PC-9 (cell line): Measurements from ENCODE around the gene LRRC74A. TPM values are rescaled to one million over a fixed set of nuclear protein-coding genes. Genes with fewer than 3 reads are reported as not detected.

Experiments
- BruUV-seq: library from RNA; stranded (reverse); fragments of 400-500 nt; replicated peaks from 2 replicates; lab custom pipeline; 2021; lab: Mats Ljungman, UMichigan
- CTCF ChIA-PET: fragments of 300-600 bp; sonication (Branson Sonifier 250); formaldehyde crosslinking; loops from one replicate; lab custom pipeline; 2022; ENCODE audit warnings: antibody characterized with exemption; lab: Charles Lee
- POLR2A ChIA-PET: fragments of 300-600 bp; sonication (Branson Sonifier 250); formaldehyde crosslinking; loops from one replicate; lab custom pipeline; 2022; ENCODE audit warnings: antibody characterized with exemption; ENCODE audit not compliant: unreplicated experiment; lab: Charles Lee
- DNase-seq, 2 experiments: peaks; one replicate each; pipeline versions ENCODE4 v3.0.0 to v3.0.0-alpha.2; 2015 to 2022; ENCODE audit warnings: mixed read lengths in 1 of 2
- H2AFZ ChIP-seq: fragments of 200-600 bp; sonication (generic); 2 replicates; pipeline ENCODE4 v1.8.1; 2017; ENCODE audit warnings: antibody characterized with exemption
- H3F3A ChIP-seq: fragments of 200-600 bp; sonication (generic); 2 replicates; pipeline ENCODE4 v1.8.1; 2017; ENCODE audit warnings: antibody characterized with exemption, mild to moderate bottlenecking, low read depth; ENCODE audit not compliant: insufficient read depth
- H3K27ac ChIP-seq: fragments of 200-600 bp; sonication (generic); 2 replicates; pipeline ENCODE4 v1.6.1; 2016; ENCODE audit warnings: mixed run types
- H3K27me3 ChIP-seq: fragments of 200-600 bp; sonication (generic); 2 replicates; pipeline ENCODE4 v1.6.1; 2016; ENCODE audit warnings: low read depth, mixed run types; ENCODE audit not compliant: insufficient read depth
- H3K36me3 ChIP-seq: fragments of 200-600 bp; sonication (generic); 2 replicates; pipeline ENCODE4 v1.6.1; 2016; ENCODE audit warnings: low read depth, mixed run types
- H3K4me1 ChIP-seq: fragments of 200-600 bp; sonication (generic); replicated peaks from 2 replicates; pipeline ENCODE4 v1.6.1; 2016; ENCODE audit warnings: mixed run types; ENCODE audit not compliant: insufficient read depth
- H3K4me2 ChIP-seq: fragments of 200-600 bp; sonication (generic); 2 replicates; pipeline ENCODE4 v1.6.1; 2017; ENCODE audit warnings: mixed run types
- H3K4me3 ChIP-seq: fragments of 200-600 bp; sonication (generic); 2 replicates; pipeline ENCODE4 v1.6.1; 2016; ENCODE audit warnings: mixed run types
- H3K79me2 ChIP-seq: fragments of 200-600 bp; sonication (generic); 2 replicates; pipeline ENCODE4 v1.6.1; 2017; ENCODE audit warnings: low read depth, mixed run types
- H3K9me2 ChIP-seq: fragments of 200-600 bp; sonication (generic); 2 replicates; pipeline ENCODE4 v1.8.1; 2017; ENCODE audit warnings: mild to moderate bottlenecking; ENCODE audit not compliant: insufficient read depth
- H3K9me3 ChIP-seq: fragments of 200-600 bp; sonication (generic); 2 replicates; pipeline ENCODE4 v1.8.1; 2016; ENCODE audit warnings: low read depth; ENCODE audit not compliant: insufficient read depth
- H4K20me1 ChIP-seq: fragments of 200-600 bp; sonication (generic); 2 replicates; pipeline ENCODE4 v1.8.1; 2017; ENCODE audit not compliant: insufficient read depth
- EZH2 ChIP-seq: fragments of 200-600 bp; sonication (generic); IDR thresholded peaks from 2 replicates; pipeline ENCODE4 v1.8.0; 2017; ENCODE audit warnings: antibody characterized with exemption, low read depth
- intact Hi-C: fragments of 100-400 bp; cut with micrococcal nuclease; formaldehyde crosslinking; loops from one replicate; pipeline ENCODE4 v1.10.0; 2022; ENCODE audit not compliant: unreplicated experiment
- total RNA-seq: library from RNA; stranded (reverse); gene quantifications from 2 replicates; pipeline ENCODE4 v1.2.3, GENCODE V29; 2021
- TF ChIP-seq, protein P1 (sequence below): fragments of 200-600 bp; sonication (generic); conservative IDR thresholded peaks from 2 replicates; pipeline ENCODE4 v1.6.1; 2017; ENCODE audit warnings: mixed run types, antibody characterized with exemption, mild to moderate bottlenecking, moderate library complexity

Gene LRRC74A
- total RNA-seq, 1 experiment from 2014 or later: not detected

GRCh38 chr14:76844223-76844622 lies 18.0 kb downstream of the LRRC74A start:
- Histone ChIP-seq H3K9me2 (no peaks in the 10 kb centered on the region), H3K36me3 (no peaks in the 10 kb centered on the region), H3K4me1 (no peaks in the 10 kb centered on the region), H3K4me2 (no peak overlapping the region), H2AFZ (no peak overlapping the region), H3K4me3 (no peak overlapping the region), H3K27me3 (peaks cover 80% of the 10 kb centered on the region), H3F3A (no peaks in the 10 kb centered on the region), H4K20me1 (no peaks in the 10 kb centered on the region), H3K9me3 (no peaks in the 10 kb centered on the region), H3K79me2 (no peaks in the 10 kb centered on the region), H3K27ac (no peak overlapping the region)
- ChIA-PET POLR2A (no interaction called here), CTCF (no interaction called here)
- intact Hi-C loops: no loop called here
- TF ChIP-seq, protein P1, sequence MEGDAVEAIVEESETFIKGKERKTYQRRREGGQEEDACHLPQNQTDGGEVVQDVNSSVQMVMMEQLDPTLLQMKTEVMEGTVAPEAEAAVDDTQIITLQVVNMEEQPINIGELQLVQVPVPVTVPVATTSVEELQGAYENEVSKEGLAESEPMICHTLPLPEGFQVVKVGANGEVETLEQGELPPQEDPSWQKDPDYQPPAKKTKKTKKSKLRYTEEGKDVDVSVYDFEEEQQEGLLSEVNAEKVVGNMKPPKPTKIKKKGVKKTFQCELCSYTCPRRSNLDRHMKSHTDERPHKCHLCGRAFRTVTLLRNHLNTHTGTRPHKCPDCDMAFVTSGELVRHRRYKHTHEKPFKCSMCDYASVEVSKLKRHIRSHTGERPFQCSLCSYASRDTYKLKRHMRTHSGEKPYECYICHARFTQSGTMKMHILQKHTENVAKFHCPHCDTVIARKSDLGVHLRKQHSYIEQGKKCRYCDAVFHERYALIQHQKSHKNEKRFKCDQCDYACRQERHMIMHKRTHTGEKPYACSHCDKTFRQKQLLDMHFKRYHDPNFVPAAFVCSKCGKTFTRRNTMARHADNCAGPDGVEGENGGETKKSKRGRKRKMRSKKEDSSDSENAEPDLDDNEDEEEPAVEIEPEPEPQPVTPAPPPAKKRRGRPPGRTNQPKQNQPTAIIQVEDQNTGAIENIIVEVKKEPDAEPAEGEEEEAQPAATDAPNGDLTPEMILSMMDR: no peak
- no peak for TF ChIP-seq EZH2
- DNase-seq: peak in 1 of 2 experiments; percentile 19
- BruUV-seq: no TSS peak

- intact Hi-C loops: no loop called here
- H3K79me2 ChIP-seq: no peaks in the 10 kb centered on the region
- no peak for TF ChIP-seq EZH2
- TF ChIP-seq, protein P1: no peak
- H3K27me3 ChIP-seq: peaks cover 72% of the 10 kb centered on the region
- no peaks in the 10 kb centered on the region for H3K9me2 ChIP-seq
- no peak overlapping the region for H3K4me3 ChIP-seq
- no peaks in the 10 kb centered on the region for H3K9me3 ChIP-seq
- CTCF ChIA-PET: no interaction called here
- no TSS peak for BruUV-seq
- H3K4me2 ChIP-seq: no peak overlapping the region
- no peak overlapping the region for H3K27ac ChIP-seq
- H3K4me1 ChIP-seq: no peaks in the 10 kb centered on the region
- no peak overlapping the region for H2AFZ ChIP-seq
- POLR2A ChIA-PET: no interaction called here
- DNase-seq: no peak
- H3F3A ChIP-seq: no peaks in the 10 kb centered on the region
- H4K20me1 ChIP-seq: no peaks in the 10 kb centered on the region
- no peaks in the 10 kb centered on the region for H3K36me3 ChIP-seq
Measured at GRCh38 chr14:76846331-76847047, 20.3 kb downstream of the LRRC74A start.

GRCh38 chr14:76848879-76849278 lies 22.7 kb downstream of the LRRC74A start:
- TF ChIP-seq, protein P1: no peak
- no peak for TF ChIP-seq EZH2
- no peaks in the 10 kb centered on the region for H3K36me3 ChIP-seq
- ChIA-PET CTCF (no interaction called here), POLR2A (no interaction called here)
- H3K4me2 ChIP-seq: no peak overlapping the region
- intact Hi-C loops: no loop called here
- no peaks in the 10 kb centered on the region for H3K79me2 ChIP-seq
- no peaks in the 10 kb centered on the region for H4K20me1 ChIP-seq
- no peak overlapping the region for H3K4me3 ChIP-seq
- peaks cover 81% of the 10 kb centered on the region for H3K27me3 ChIP-seq
- H3K9me3 ChIP-seq: no peaks in the 10 kb centered on the region
- no peaks in the 10 kb centered on the region for H3K4me1 ChIP-seq
- H2AFZ ChIP-seq: no peak overlapping the region
- DNase-seq: no peak
- H3F3A ChIP-seq: no peaks in the 10 kb centered on the region
- no TSS peak for BruUV-seq
- H3K27ac ChIP-seq: no peak overlapping the region
- H3K9me2 ChIP-seq: no peaks in the 10 kb centered on the region
